Liver (tissue), 3 donors: ENCODE measurements around the gene MFNG.

Experiments used
- ATF3 ChIP-seq: IDR thresholded peaks from 2 replicates; pipeline ENCODE4 v1.6.1; 2016; ENCODE audit warnings: antibody characterized with exemption
- CTCF ChIP-seq: fragments of 150-350 bp; IDR thresholded peaks from 2 replicates; pipeline ENCODE4 v1.5.1; 2017; ENCODE audit warnings: improper control_type of control experiment, low read depth, low read length; ENCODE audit not compliant: missing input control
- FOXA2 ChIP-seq: IDR thresholded peaks from 2 replicates; pipeline ENCODE4 v1.6.1; 2016; ENCODE audit warnings: antibody characterized with exemption
- GABPA ChIP-seq, 2 donors: IDR thresholded peaks in 1 of 2; conservative IDR thresholded peaks in 1 of 2; 2 replicates each; pipeline ENCODE4 v1.6.1; 2016; ENCODE audit warnings: antibody characterized with exemption in 2 of 2, mild to moderate bottlenecking in 1 of 2, moderate library complexity in 1 of 2
- JUND ChIP-seq, 2 donors: IDR thresholded peaks; 2 replicates each; pipeline ENCODE4 v1.6.1; 2016; ENCODE audit warnings: antibody characterized with exemption in 2 of 2
- MAX ChIP-seq: IDR thresholded peaks from 2 replicates; pipeline ENCODE4 v1.6.1; 2016; ENCODE audit warnings: antibody characterized with exemption
- RAD21 ChIP-seq, 2 donors: IDR thresholded peaks; 2 replicates each; pipeline ENCODE4 v1.6.1; 2016; ENCODE audit warnings: antibody characterized with exemption in 2 of 2, mild to moderate bottlenecking in 2 of 2
- REST ChIP-seq: IDR thresholded peaks from 2 replicates; pipeline ENCODE4 v1.6.1; 2016; ENCODE audit warnings: antibody characterized with exemption, mild to moderate bottlenecking
- TAF1 ChIP-seq: conservative IDR thresholded peaks from 2 replicates; pipeline ENCODE4 v1.6.1; 2016; ENCODE audit warnings: antibody characterized with exemption, mild to moderate bottlenecking
- YY1 ChIP-seq: IDR thresholded peaks from 2 replicates; pipeline ENCODE4 v1.6.1; 2016; ENCODE audit warnings: antibody characterized with exemption, mild to moderate bottlenecking
- TF ChIP-seq, protein P1 (sequence below): IDR thresholded peaks from 2 replicates; pipeline ENCODE4 v1.6.1; 2016; ENCODE audit warnings: antibody characterized with exemption
- donor health status: healthy.
- donor health status: healthy.

DNA sequence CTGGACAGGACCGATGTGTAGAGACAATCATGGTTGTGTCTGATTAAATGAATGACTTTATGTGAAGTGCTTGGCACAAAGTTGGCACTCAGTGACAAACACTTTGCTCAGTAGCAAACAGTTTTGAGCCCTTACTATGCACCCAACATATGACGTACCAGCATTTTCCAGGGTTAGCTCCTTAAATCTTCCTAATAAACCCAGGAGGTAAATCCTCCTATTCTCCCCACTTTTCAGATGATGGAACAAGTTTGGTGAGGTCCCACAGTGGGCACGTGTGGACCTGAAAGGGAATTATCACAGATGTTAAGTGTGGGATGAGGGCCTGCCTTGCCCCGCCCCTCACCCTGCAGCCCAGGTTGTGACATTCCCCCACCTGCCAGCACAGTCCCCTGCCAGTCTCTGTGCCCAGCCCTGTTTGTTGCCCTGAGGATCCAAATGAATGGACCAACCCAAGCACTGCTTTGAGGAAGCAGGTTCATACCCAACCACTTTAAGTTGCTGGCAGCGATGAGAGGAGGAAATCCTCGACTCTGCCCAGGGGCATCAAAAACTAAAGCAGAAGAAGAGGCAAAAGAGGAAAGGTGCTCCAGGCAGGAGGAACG, 39.7 kb upstream of the MFNG start:
- TF ChIP-seq CTCF (no peak), FOXA2 (no peak), GABPA (IDR thresholded peaks at IDR 0.05 in 1 of 2, conservative IDR thresholded peaks at IDR 0.05 in 1 of 2) (no peak), YY1 (no peak), REST (no peak), TAF1 (no peak), JUND (IDR thresholded peaks at IDR 0.05) (no peak), ATF3 (no peak), RAD21 (IDR thresholded peaks at IDR 0.05) (no peak), MAX (no peak)
- TF ChIP-seq, protein P1, sequence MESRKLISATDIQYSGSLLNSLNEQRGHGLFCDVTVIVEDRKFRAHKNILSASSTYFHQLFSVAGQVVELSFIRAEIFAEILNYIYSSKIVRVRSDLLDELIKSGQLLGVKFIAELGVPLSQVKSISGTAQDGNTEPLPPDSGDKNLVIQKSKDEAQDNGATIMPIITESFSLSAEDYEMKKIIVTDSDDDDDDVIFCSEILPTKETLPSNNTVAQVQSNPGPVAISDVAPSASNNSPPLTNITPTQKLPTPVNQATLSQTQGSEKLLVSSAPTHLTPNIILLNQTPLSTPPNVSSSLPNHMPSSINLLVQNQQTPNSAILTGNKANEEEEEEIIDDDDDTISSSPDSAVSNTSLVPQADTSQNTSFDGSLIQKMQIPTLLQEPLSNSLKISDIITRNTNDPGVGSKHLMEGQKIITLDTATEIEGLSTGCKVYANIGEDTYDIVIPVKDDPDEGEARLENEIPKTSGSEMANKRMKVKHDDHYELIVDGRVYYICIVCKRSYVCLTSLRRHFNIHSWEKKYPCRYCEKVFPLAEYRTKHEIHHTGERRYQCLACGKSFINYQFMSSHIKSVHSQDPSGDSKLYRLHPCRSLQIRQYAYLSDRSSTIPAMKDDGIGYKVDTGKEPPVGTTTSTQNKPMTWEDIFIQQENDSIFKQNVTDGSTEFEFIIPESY: no peak
